HEK293 (cell line): ENCODE results near the gene KIFBP.
"Not testable (repeated sequence)": the region's sequence is repeated elsewhere in the genome, so short reads cannot be mapped to it uniquely, and the experiment has no call there.

Experiments used
- CTCF ChIP-seq: fragments of 450-650 bp; formaldehyde crosslinking; IDR thresholded peaks from 2 replicates; pipeline ENCODE4 v1.5.1; 2016; ENCODE audit warnings: missing biosample characterization, missing genetic modification characterization
- TCF7L2 ChIP-seq: IDR thresholded peaks from 2 replicates; pipeline ENCODE4 v1.6.1; 2011; ENCODE audit warnings: low read depth, mild to moderate bottlenecking, inconsistent platforms, low read length, moderate library complexity, borderline replicate concordance
- YY1 ChIP-seq: fragments of 450-650 bp; formaldehyde crosslinking; IDR thresholded peaks from 2 replicates; pipeline ENCODE4 v1.5.1; 2018; ENCODE audit warnings: missing biosample characterization, missing genetic modification characterization
- ZNF19 ChIP-seq: fragments of 450-650 bp; formaldehyde crosslinking; IDR thresholded peaks from 2 replicates; pipeline ENCODE4; 2016; ENCODE audit warnings: missing biosample characterization, missing genetic modification characterization, low read depth
- ZNF768 ChIP-seq: fragments of 450-650 bp; formaldehyde crosslinking; IDR thresholded peaks from 2 replicates; pipeline ENCODE4 v1.5.1; 2018; ENCODE audit warnings: missing biosample characterization, mild to moderate bottlenecking, missing genetic modification characterization

- TF ChIP-seq CTCF (tag by site-specific recombination); ZNF768 (tag by site-specific recombination); TCF7L2; ZNF19 (tag by site-specific recombination); YY1 (tag by site-specific recombination): not testable (repeated sequence)
These were observed 24.2 kb downstream of the KIFBP start for GRCh38 chr10:69012778-69013177.
